Head of caudate nucleus (tissue), 42 donors: ENCODE data around the gene GRK3.

ENCODE experiments used
- DNase-seq, 42 donors: peaks; one replicate each; pipeline versions ENCODE4 v3.0.0 to v3.0.0-alpha.2; 2020 to 2021; ENCODE audit warnings: mixed read lengths in 7 of 42
- intact Hi-C: fragments of 100-400 bp; cut with DNase I; formaldehyde crosslinking; loops from one replicate; pipeline ENCODE4 v1.15.0; 2022

Gene GRK3

GRCh38 chr22:25741692-25742626 is 177.5 kb downstream of the GRK3 start, which contains the start of gene MYO18B:
Gene MYO18B (plus strand): TSS chr22:25742188. CDS start chr22:25761093, 18,905 bp downstream.
- no peak for DNase-seq
- intact Hi-C loops, result no loop called here

- intact Hi-C loops, result no loop called here
- DNase-seq, result no peak
These were observed 178.6 kb downstream of the GRK3 start for GRCh38 chr22:25742918-25743708.

- no peak for DNase-seq
These were observed 180.2 kb downstream of the GRK3 start for GRCh38 chr22:25744694-25745093.

GRCh38 chr22:25745341-25746011 is 181.0 kb downstream of the GRK3 start:
- intact Hi-C loops, result no loop called here
- no peak for DNase-seq

More at GRCh38 chr22:25744694-25745093, 180.2 kb downstream of the GRK3 start:
- intact Hi-C loops, result no loop called here

- DNase-seq, result no peak
- intact Hi-C loops, result no loop called here
These were observed 181.5 kb downstream of the GRK3 start for GRCh38 chr22:25746012-25746373.

- intact Hi-C loops, result no loop called here
- no peak for DNase-seq
These were observed 182.9 kb downstream of the GRK3 start for GRCh38 chr22:25747245-25747944.

GRCh38 chr22:25748140-25748539 is 183.7 kb downstream of the GRK3 start:
- no peak for DNase-seq
- intact Hi-C loops, result no loop called here

- intact Hi-C loops, result no loop called here
These were observed 184.2 kb downstream of the GRK3 start for GRCh38 chr22:25748704-25749103.

GRCh38 chr22:25749420-25750169 is 185.1 kb downstream of the GRK3 start:
- DNase-seq, result no peak
- intact Hi-C loops, result no loop called here

More at GRCh38 chr22:25748704-25749103, 184.2 kb downstream of the GRK3 start:
- no peak for DNase-seq

- DNase-seq, result no peak
- intact Hi-C loops, result no loop called here
These were observed 186.2 kb downstream of the GRK3 start for GRCh38 chr22:25750569-25751173.

GRCh38 chr22:25751174-25751581 is 186.7 kb downstream of the GRK3 start:
- intact Hi-C loops, result no loop called here
- DNase-seq, result no peak

GRCh38 chr22:25752615-25753214 is 188.2 kb downstream of the GRK3 start:
- DNase-seq, result no peak
- intact Hi-C loops, result no loop called here

- DNase-seq, result no peak
- intact Hi-C loops, result no loop called here
These were observed 188.8 kb downstream of the GRK3 start for GRCh38 chr22:25753252-25753651.

- intact Hi-C loops, result no loop called here
- no peak for DNase-seq
These were observed 190.2 kb downstream of the GRK3 start for GRCh38 chr22:25754527-25755202.

GRCh38 chr22:25757686-25758085 is 193.2 kb downstream of the GRK3 start:
- no peak for DNase-seq
- intact Hi-C loops, result no loop called here

GRCh38 chr22:25758316-25758715 is 193.8 kb downstream of the GRK3 start:
- no peak for DNase-seq
- intact Hi-C loops, result no loop called here

GRCh38 chr22:25759825-25760231 is 195.4 kb downstream of the GRK3 start:
- intact Hi-C loops, result no loop called here
- DNase-seq, result no peak
